ENCODE results near the gene SLC26A6. TPM values are rescaled to one million over a fixed set of nuclear protein-coding genes. Genes with fewer than 3 reads are reported as not detected.
A peak's percentile ranks its signal among the peaks of the same experiment; 100 is the strongest.

The SLC26A6 gene
- total and polyA plus RNA-seq, 2 of the 13 experiments (the other 11 are each of a cell fraction or from before 2014, with no cell fraction given) = 40.7 to 184 TPM

- TF ChIP-seq ZSCAN21 (CRISPR knock-in tag; IDR thresholded peaks at IDR 0.05; ENCODE audit: borderline replicate concordance) = peak; percentile 100
- no peak for TF ChIP-seq CHD2 (IDR thresholded peaks at IDR 0.05; ENCODE audit: low read depth, low read length)
- TF ChIP-seq DBP (CRISPR knock-in tag; IDR thresholded peaks at IDR 0.05; ENCODE audit: not compliant biosample characterization) = peak; percentile 100
- TF ChIP-seq KLF11 (CRISPR knock-in tag; IDR thresholded peaks at IDR 0.05) = peak; percentile 100
- peak; percentile 100 for TF ChIP-seq CENPT (CRISPR knock-in tag; IDR thresholded peaks at IDR 0.05; ENCODE audit: low read depth)
- peak; percentile 100 for TF ChIP-seq CENPBD1 (CRISPR knock-in tag; IDR thresholded peaks at IDR 0.05; ENCODE audit: borderline replicate concordance, low read depth)
- peak; percentile 100 for TF ChIP-seq ARID2 (CRISPR knock-in tag; IDR thresholded peaks at IDR 0.05; ENCODE audit: borderline replicate concordance)
- TF ChIP-seq ETV6 (CRISPR knock-in tag; conservative IDR thresholded peaks at IDR 0.05) = peak; percentile 100
- peak; percentile 100 for TF ChIP-seq CAMTA2 (CRISPR knock-in tag; IDR thresholded peaks at IDR 0.05; ENCODE audit: borderline replicate concordance)
- no peak for TF ChIP-seq SRSF9 (IDR thresholded peaks at IDR 0.05; ENCODE audit: borderline replicate concordance, insufficient read depth, low read depth, low read length, poor library complexity, severe bottlenecking)
- TF ChIP-seq ZNF800 (CRISPR knock-in tag; IDR thresholded peaks at IDR 0.05) = peak; percentile 100
Observed at GRCh38 chr3:48661501-48662144, 26.4 kb upstream of the SLC26A6 start (continued).

All from HepG2 (cell line).